ENCODE results near the gene POLR3GL.

GRCh38 chr1:145993618-145994390 is 29.3 kb downstream of the POLR3GL start:
- TF ChIP-seq ZNF274 (IDR thresholded peaks at IDR 0.05; ENCODE audit: low read depth, low read length) (no peak), YY1 (IDR thresholded peaks at IDR 0.05; ENCODE audit: insufficient read depth, insufficient read length) (no peak), SUZ12 (IDR thresholded peaks at IDR 0.05; ENCODE audit: extremely low read depth, insufficient read depth, insufficient read length) (no peak)
